IMR-90 (cell line): Measurements from ENCODE around the gene ABL1. TPM values are rescaled to one million over a fixed set of nuclear protein-coding genes. Genes with fewer than 3 reads are reported as not detected.

Source experiments
- ATAC-seq: fragments of 200-7000 bp; cut with Tn5 transposase; 2 replicates; pipeline ENCODE4 v1.9.1; 2020; ENCODE audit warnings: low read depth, mild to moderate bottlenecking, moderate library complexity
- BruUV-seq: library from RNA; stranded (reverse); fragments of 400-500 nt; replicated peaks from 2 replicates; lab custom pipeline; 2021; lab: Mats Ljungman, UMichigan
- CTCF ChIA-PET: fragments of 300-600 bp; formaldehyde crosslinking; extraction: SDS; loops from one replicate; lab custom pipeline; 2021; ENCODE audit warnings: antibody characterized with exemption; lab: Yijun Ruan, JAX
- POLR2A ChIA-PET: fragments of 300-600 bp; sonication (Branson Sonifier 250); formaldehyde crosslinking; loops from one replicate; lab custom pipeline; 2022; ENCODE audit warnings: antibody characterized with exemption; ENCODE audit not compliant: unreplicated experiment; lab: Charles Lee
- DNase-seq: peaks from one replicate; pipeline ENCODE4 v3.0.0; 2013
- H2AFZ ChIP-seq: replicated peaks from 2 replicates; pipeline ENCODE3; 2013; ENCODE audit warnings: low read length, mild to moderate bottlenecking; ENCODE audit not compliant: poor library complexity
- H2AK5ac ChIP-seq: 2 replicates; pipeline ENCODE4 v1.6.1; 2013; ENCODE audit warnings: low read depth, low read length, inconsistent platforms
- H2AK9ac ChIP-seq: replicated peaks from 2 replicates; pipeline ENCODE3; 2013; ENCODE audit warnings: mild to moderate bottlenecking, low read depth, low read length, moderate library complexity; ENCODE audit not compliant: poor library complexity
- H2BK120ac ChIP-seq: 2 replicates; pipeline ENCODE4 v1.6.1; 2013; ENCODE audit warnings: low read depth, low read length, inconsistent platforms
- H2BK15ac ChIP-seq: 3 replicates; pipeline ENCODE4 v1.6.1; 2013; ENCODE audit warnings: low read depth, low read length, inconsistent platforms
- H2BK20ac ChIP-seq: 2 replicates; pipeline ENCODE4 v1.6.1; 2013; ENCODE audit warnings: low read depth, mild to moderate bottlenecking, inconsistent platforms, low read length, moderate library complexity
- H2BK5ac ChIP-seq: 2 replicates; pipeline ENCODE4 v1.6.1; 2013; ENCODE audit warnings: mild to moderate bottlenecking, low read depth, low read length, inconsistent platforms; ENCODE audit not compliant: poor library complexity, severe bottlenecking
- H3K14ac ChIP-seq: replicated peaks from 2 replicates; pipeline ENCODE4 v1.6.1; 2013; ENCODE audit warnings: low read depth, low read length, inconsistent platforms
- H3K18ac ChIP-seq: 2 replicates; pipeline ENCODE4 v1.6.1; 2013; ENCODE audit warnings: low read depth, low read length, control low read depth
- H3K23ac ChIP-seq: 2 replicates; pipeline ENCODE4 v1.6.1; 2013; ENCODE audit warnings: low read depth, low read length, inconsistent platforms
- H3K27ac ChIP-seq: 2 replicates; pipeline ENCODE4 v1.5.1; 2013; ENCODE audit warnings: mild to moderate bottlenecking, control low read depth, low read length; ENCODE audit not compliant: insufficient read depth
- H3K27me3 ChIP-seq: 2 replicates; pipeline ENCODE4 v1.6.1; 2013; ENCODE audit warnings: low read length; ENCODE audit not compliant: control insufficient read depth, insufficient read depth
- H3K36me3 ChIP-seq: 2 replicates; pipeline ENCODE4 v1.6.1; 2013; ENCODE audit warnings: low read length, mixed read lengths; ENCODE audit not compliant: control insufficient read depth, insufficient read depth
- H3K4ac ChIP-seq: 2 replicates; pipeline ENCODE4 v1.6.1; 2013; ENCODE audit warnings: low read depth, low read length, inconsistent platforms
- H3K4me1 ChIP-seq: 2 replicates; pipeline ENCODE4 v1.6.1; 2013; ENCODE audit warnings: low read length, mixed read lengths; ENCODE audit not compliant: control insufficient read depth, insufficient read depth
- H3K4me2 ChIP-seq: 2 replicates; pipeline ENCODE4 v1.6.1; 2013; ENCODE audit warnings: low read depth, mild to moderate bottlenecking, control low read depth, low read length, moderate library complexity
- H3K4me3 ChIP-seq: 2 replicates; pipeline ENCODE4 v1.5.1; 2013; ENCODE audit warnings: low read depth, mild to moderate bottlenecking, control low read depth, low read length, moderate library complexity; ENCODE audit not compliant: insufficient read depth
- H3K56ac ChIP-seq: 2 replicates; pipeline ENCODE4 v1.6.1; 2013; ENCODE audit warnings: low read length, inconsistent platforms; ENCODE audit not compliant: insufficient read depth; ENCODE audit errors: extremely low read depth
- H3K79me1 ChIP-seq, 2 experiments: 2 replicates each; pipeline ENCODE4 v1.6.1; 2013; ENCODE audit warnings: low read length in 2 of 2, inconsistent platforms in 1 of 2, low read depth in 1 of 2
- H3K9ac ChIP-seq: 2 replicates; pipeline ENCODE4 v1.6.1; 2013; ENCODE audit warnings: low read depth, low read length, control low read depth
- H3K9me1 ChIP-seq: 2 replicates; pipeline ENCODE4 v1.6.1; 2013; ENCODE audit warnings: low read length, inconsistent platforms; ENCODE audit not compliant: insufficient read depth
- H3K9me3 ChIP-seq: 2 replicates; pipeline ENCODE4 v1.6.1; 2013; ENCODE audit warnings: low read length; ENCODE audit not compliant: control insufficient read depth, insufficient read depth
- H4K20me1 ChIP-seq: 2 replicates; pipeline ENCODE4 v1.6.1; 2013; ENCODE audit warnings: low read length, inconsistent platforms; ENCODE audit not compliant: insufficient read depth
- H4K5ac ChIP-seq: 2 replicates; pipeline ENCODE4 v1.6.1; 2013; ENCODE audit warnings: mild to moderate bottlenecking, low read depth, low read length, control low read depth
- H4K8ac ChIP-seq, 2 experiments: 2 replicates each; pipeline ENCODE4 v1.6.1; 2013; ENCODE audit warnings: low read depth in 2 of 2, low read length in 2 of 2, control low read depth in 1 of 2, inconsistent platforms in 1 of 2
- H4K91ac ChIP-seq: 2 replicates; pipeline ENCODE4 v1.6.1; 2013; ENCODE audit warnings: low read depth, low read length, inconsistent platforms; ENCODE audit not compliant: insufficient read depth
- FOS ChIP-seq: fragments of 150-350 bp; IDR thresholded peaks from 2 replicates; pipeline ENCODE4 v1.6.1; 2016; ENCODE audit warnings: low read depth, low read length
- WGBS, 2 experiments: methylation state at CpG; one replicate each; pipeline versions ENCODE4 v1.1.5 to v1.1.7; 2013; ENCODE audit warnings: missing lambda C conversion rate in 2 of 2; ENCODE audit not compliant: insufficient read length in 1 of 2; ENCODE audit errors: extremely low coverage in 2 of 2; 5-methylcytosine and 5-hydroxymethylcytosine counted together
- dilution Hi-C: fragments of 300-500 bp; cut with HindIII; formaldehyde crosslinking; loops from one replicate; pipeline ENCODE4 v1.14.3; 2018; ENCODE audit warnings: low sequenced_read_pairs; ENCODE audit not compliant: unreplicated experiment
- in situ Hi-C: fragments of 300-500 bp; cut with MboI; formaldehyde crosslinking; loops from 3 replicates; pipeline ENCODE4 v1.14.3; 2019; ENCODE audit warnings: low sequenced_read_pairs, inconsistent platforms, mixed read lengths
- intact Hi-C: fragments of 100-400 bp; cut with micrococcal nuclease; formaldehyde crosslinking; loops from 2 replicates; pipeline ENCODE4 v1.10.0; 2022
- polyA plus RNA-seq, 3 experiments: library from polyadenylated mRNA; depleted of rRNA; stranded (reverse); fragments of >200 nt; gene quantifications; 2 replicates each; pipeline ENCODE4 v1.2.3, GENCODE V29; 2012; ENCODE audit warnings: low replicate concordance in 1 of 3
- total RNA-seq: library from RNA; depleted of rRNA; stranded (reverse); fragments of >200 nt; gene quantifications from 2 replicates; pipeline ENCODE4 v1.2.3, GENCODE V29; 2012

Gene ABL1
- total and polyA plus RNA-seq, 2 of the 4 experiments (the other 2 are of a cell fraction), result 33.7 to 49.1 TPM

GRCh38 chr9:130905125-130905901 lies 70.3 kb downstream of the ABL1 start:
- no peaks in the 10 kb centered on the region for H3K27me3 ChIP-seq
- CTCF ChIA-PET, result no interaction called here
- H3K79me1 ChIP-seq, result no peaks in the 10 kb centered on the region
- in situ Hi-C loops (no loop called here), intact Hi-C loops (no loop called here), dilution Hi-C loops (no loop called here)
- no peak overlapping the region for H3K4me3 ChIP-seq
- H3K18ac ChIP-seq, result no peak overlapping the region
- H2BK15ac ChIP-seq, result no peak overlapping the region
- H4K5ac ChIP-seq, result no peak overlapping the region
- POLR2A ChIA-PET, result no interaction called here
- H3K9me1 ChIP-seq, result no peaks in the 10 kb centered on the region
- H3K4me2 ChIP-seq, result no peak overlapping the region
- H3K9me3 ChIP-seq, result peaks cover 2% of the 10 kb centered on the region; the same call in 1 of the 2 replicates
- no TSS peak for BruUV-seq
- H3K4me1 ChIP-seq, result no peaks in the 10 kb centered on the region
- H3K9ac ChIP-seq, result no peak overlapping the region
- H2AK5ac ChIP-seq, result no peak overlapping the region
- no peak overlapping the region for H2AK9ac ChIP-seq
- no peak overlapping the region for H4K91ac ChIP-seq
- no peak overlapping the region for H2BK5ac ChIP-seq
- H3K56ac ChIP-seq, result no peak overlapping the region
- no peak overlapping the region for H3K4ac ChIP-seq
- no peaks in the 10 kb centered on the region for H3K36me3 ChIP-seq
- H2BK120ac ChIP-seq, result no peak overlapping the region
- H2AFZ ChIP-seq, result no peak overlapping the region
- no peak for TF ChIP-seq FOS
- H4K20me1 ChIP-seq, result no peaks in the 10 kb centered on the region
- H3K23ac ChIP-seq, result no peak overlapping the region
- H3K14ac ChIP-seq, result no peak overlapping the region
- ATAC-seq (no peak), DNase-seq (no peak)
- no peak overlapping the region for H3K27ac ChIP-seq
- H4K8ac ChIP-seq, result no peak overlapping the region
- 83% methylated on average over 6 of the region's 24 CpGs; no CpG with 5 or more reads in 1 of the 2 experiments for WGBS, 2 experiments
- H2BK20ac ChIP-seq, result no peak overlapping the region
